NCI-H748 treated with DMSO at 0.1 percent for 48 hours (cell line): ENCODE measurements around the gene LRPAP1.
"Not testable (repeated sequence)": the region's sequence is repeated elsewhere in the genome, so short reads cannot be mapped to it uniquely, and the experiment has no call there.

Experiments
- DNase-seq: peaks from one replicate; lab custom pipeline; 2025; lab: John Stamatoyannopoulos, UW

LRPAP1 gene

GRCh38 chr4:3519468-3520264 lies 12.6 kb downstream of the LRPAP1 start:
- DNase-seq, result no peak

GRCh38 chr4:3518941-3519340 lies 13.3 kb downstream of the LRPAP1 start:
- DNase-seq, result no peak

- DNase-seq, result no peak
Observed at GRCh38 chr4:3518511-3518880, 13.7 kb downstream of the LRPAP1 start.

- no peak for DNase-seq
Observed at GRCh38 chr4:3517731-3518510, 14.3 kb downstream of the LRPAP1 start.

GRCh38 chr4:3516836-3517730 lies 15.1 kb downstream of the LRPAP1 start:
- DNase-seq, result no peak

- DNase-seq, result no peak
Observed at GRCh38 chr4:3516061-3516835, 16.0 kb downstream of the LRPAP1 start.

GRCh38 chr4:3515646-3516045 lies 16.6 kb downstream of the LRPAP1 start:
- no peak for DNase-seq

- no peak for DNase-seq
Observed at GRCh38 chr4:3514806-3515501, 17.3 kb downstream of the LRPAP1 start.

GRCh38 chr4:3514221-3514780 lies 17.9 kb downstream of the LRPAP1 start:
- DNase-seq, result no peak

GRCh38 chr4:3513807-3514206 lies 18.4 kb downstream of the LRPAP1 start:
- DNase-seq, result no peak

GRCh38 chr4:3512719-3513118 lies 19.5 kb downstream of the LRPAP1 start:
- DNase-seq, result no peak

- no peak for DNase-seq
Observed at GRCh38 chr4:3512279-3512678, 19.9 kb downstream of the LRPAP1 start.

GRCh38 chr4:3511601-3512000 lies 20.6 kb downstream of the LRPAP1 start:
- not testable (repeated sequence) for DNase-seq

GRCh38 chr4:3511187-3511586 lies 21.0 kb downstream of the LRPAP1 start:
- DNase-seq, result no peak

GRCh38 chr4:3510481-3510880 lies 21.7 kb downstream of the LRPAP1 start:
- no peak for DNase-seq

GRCh38 chr4:3508542-3508941 lies 23.7 kb downstream of the LRPAP1 start:
- no peak for DNase-seq

- no peak for DNase-seq
Observed at GRCh38 chr4:3505231-3505630, 27.0 kb downstream of the LRPAP1 start.

- no peak for DNase-seq
Observed at GRCh38 chr4:3502941-3503936, 29.0 kb downstream of the LRPAP1 start.

GRCh38 chr4:3501825-3502425 lies 30.3 kb downstream of the LRPAP1 start:
- DNase-seq, result no peak
